ENCODE results near the gene PI4KB.
A peak's percentile ranks its signal among the peaks of the same experiment; 100 is the strongest.

The PI4KB gene

GRCh38 chr1:151311589-151312331 lies 15.5 kb downstream of the PI4KB start:
- Histone ChIP-seq H3K27ac (ENCODE audit: insufficient read depth in 1 of 2, low read depth in 1 of 2, low read length in 2 of 2, poor library complexity in 1 of 2, severe bottlenecking in 2 of 2) (peak overlapping the region in 1 of 2 experiments; percentile 56), H3K9me3 (ENCODE audit: control extremely low read depth in 1 of 5, control insufficient read depth in 4 of 5, insufficient read depth in 2 of 5, low read depth in 1 of 5, low read length in 4 of 5) (no peaks in the 10 kb centered on the region), H3K4me1 (ENCODE audit: control extremely low read depth in 1 of 4, control insufficient read depth in 4 of 4, insufficient read depth in 4 of 4, low read length in 3 of 4) (no peaks in the 10 kb centered on the region), H3K36me3 (ENCODE audit: control insufficient read depth in 4 of 4, insufficient read depth in 4 of 4, low read length in 3 of 4) (peaks cover 30 to 94% (median 79%) of the 10 kb centered on the region in 4 experiments), H3K4me3 (ENCODE audit: control insufficient read depth in 1 of 7, extremely low read depth in 1 of 7, insufficient read depth in 4 of 7, low read depth in 2 of 7, low read length in 6 of 7) (no peak overlapping the region), H3K27me3 (replicated peaks in 2 of 5; ENCODE audit: control insufficient read depth in 4 of 5, insufficient read depth in 5 of 5, low read length in 4 of 5) (no peaks in the 10 kb centered on the region)
- DNase-seq: peak in 2 of 3 donors; percentile 38 to 43
- CTCF ChIA-PET: interaction anchor here (1.2 to 41.8 kb wide), 6 partner anchors 7 to 108 kb away, joined by 3 to 644 read pairs (median 11); partner anchors contain the start of gene PI4KB
- POLR2A ChIA-PET: no interaction called here
- 100% methylated on average over 6 of the region's 7 CpGs for WGBS (ENCODE audit: insufficient coverage)

GRCh38 chr1:151311011-151311410 lies 16.2 kb downstream of the PI4KB start:
- Histone ChIP-seq H3K9me3 (ENCODE audit: control extremely low read depth in 1 of 5, control insufficient read depth in 4 of 5, insufficient read depth in 2 of 5, low read depth in 1 of 5, low read length in 4 of 5) (no peaks in the 10 kb centered on the region), H3K4me3 (ENCODE audit: control insufficient read depth in 1 of 7, extremely low read depth in 1 of 7, insufficient read depth in 4 of 7, low read depth in 2 of 7, low read length in 6 of 7) (no peak overlapping the region), H3K27ac (ENCODE audit: insufficient read depth in 1 of 2, low read depth in 1 of 2, low read length in 2 of 2, poor library complexity in 1 of 2, severe bottlenecking in 2 of 2) (no peak overlapping the region), H3K27me3 (replicated peaks in 2 of 5; ENCODE audit: control insufficient read depth in 4 of 5, insufficient read depth in 5 of 5, low read length in 4 of 5) (no peaks in the 10 kb centered on the region), H3K4me1 (ENCODE audit: control extremely low read depth in 1 of 4, control insufficient read depth in 4 of 4, insufficient read depth in 4 of 4, low read length in 3 of 4) (no peaks in the 10 kb centered on the region), H3K36me3 (ENCODE audit: control insufficient read depth in 4 of 4, insufficient read depth in 4 of 4, low read length in 3 of 4) (peaks cover 32 to 95% (median 79%) of the 10 kb centered on the region in 4 experiments)
- ChIA-PET CTCF (interaction anchor here (1.1 to 41.8 kb wide), 6 partner anchors 10 to 109 kb away, joined by 3 to 644 read pairs (median 10); partner anchors contain the start of gene PI4KB), POLR2A (interaction anchor here (0.6 to 1.2 kb wide), 3 partner anchors 10 to 28 kb away, joined by 3 read pairs; no protein-coding TSS in a partner anchor)
- 88% methylated on average over 4 of the region's 4 CpGs for WGBS (ENCODE audit: insufficient coverage)
- DNase-seq: no peak

GRCh38 chr1:151309811-151310323 lies 17.3 kb downstream of the PI4KB start:
- H3K4me1 ChIP-seq (ENCODE audit: control extremely low read depth in 1 of 4, control insufficient read depth in 4 of 4, insufficient read depth in 4 of 4, low read length in 3 of 4): no peaks in the 10 kb centered on the region
- no peaks in the 10 kb centered on the region for H3K27me3 ChIP-seq (replicated peaks in 2 of 5; ENCODE audit: control insufficient read depth in 4 of 5, insufficient read depth in 5 of 5, low read length in 4 of 5)
- WGBS (ENCODE audit: insufficient coverage): 96% methylated on average over 6 of the region's 7 CpGs
- ChIA-PET POLR2A (interaction anchor here (0.7 to 1.2 kb wide), 3 partner anchors 11 to 92 kb away, joined by 3 to 4 read pairs (median 3); no protein-coding TSS in a partner anchor), CTCF (interaction anchor here (1.1 to 41.8 kb wide), 4 partner anchors 9 to 22 kb away, joined by 3 to 644 read pairs (median 28); partner anchors contain the start of gene PI4KB)
- DNase-seq: no peak
- H3K27ac ChIP-seq (ENCODE audit: insufficient read depth in 1 of 2, low read depth in 1 of 2, low read length in 2 of 2, poor library complexity in 1 of 2, severe bottlenecking in 2 of 2): peak overlapping the region in 1 of 2 experiments; percentile 22
- no peaks in the 10 kb centered on the region for H3K9me3 ChIP-seq (ENCODE audit: control extremely low read depth in 1 of 5, control insufficient read depth in 4 of 5, insufficient read depth in 2 of 5, low read depth in 1 of 5, low read length in 4 of 5)
- H3K36me3 ChIP-seq (ENCODE audit: control insufficient read depth in 4 of 4, insufficient read depth in 4 of 4, low read length in 3 of 4): peaks cover 37 to 97% (median 81%) of the 10 kb centered on the region in 4 experiments
- no peak overlapping the region for H3K4me3 ChIP-seq (ENCODE audit: control insufficient read depth in 1 of 7, extremely low read depth in 1 of 7, insufficient read depth in 4 of 7, low read depth in 2 of 7, low read length in 6 of 7)

GRCh38 chr1:151294742-151295462 lies 32.3 kb downstream of the PI4KB start:
- CTCF ChIA-PET: interaction anchor here (1.2 to 41.8 kb wide), 6 partner anchors 11 to 107 kb away, joined by 3 to 644 read pairs (median 6); partner anchors contain the start of genes PI4KB and PSMB4
- H3K36me3 ChIP-seq (ENCODE audit: control insufficient read depth in 4 of 4, insufficient read depth in 4 of 4, low read length in 3 of 4): peaks cover 10 to 95% (median 76%) of the 10 kb centered on the region in 4 experiments
- no peak overlapping the region for H3K4me3 ChIP-seq (ENCODE audit: control insufficient read depth in 1 of 7, extremely low read depth in 1 of 7, insufficient read depth in 4 of 7, low read depth in 2 of 7, low read length in 6 of 7)
- POLR2A ChIA-PET: no interaction called here
- H3K27ac ChIP-seq (ENCODE audit: insufficient read depth in 1 of 2, low read depth in 1 of 2, low read length in 2 of 2, poor library complexity in 1 of 2, severe bottlenecking in 2 of 2): no peak overlapping the region
- no peaks in the 10 kb centered on the region for H3K27me3 ChIP-seq (replicated peaks in 2 of 5; ENCODE audit: control insufficient read depth in 4 of 5, insufficient read depth in 5 of 5, low read length in 4 of 5)
- no peaks in the 10 kb centered on the region for H3K9me3 ChIP-seq (ENCODE audit: control extremely low read depth in 1 of 5, control insufficient read depth in 4 of 5, insufficient read depth in 2 of 5, low read depth in 1 of 5, low read length in 4 of 5)
- no peaks in the 10 kb centered on the region for H3K4me1 ChIP-seq (ENCODE audit: control extremely low read depth in 1 of 4, control insufficient read depth in 4 of 4, insufficient read depth in 4 of 4, low read length in 3 of 4)
- no peak for DNase-seq
- 100% methylated on average over 1 of the region's 2 CpGs for WGBS (ENCODE audit: insufficient coverage)

- peaks cover 0 to 6% (median 0%) of the 10 kb centered on the region in 4 experiments for H3K4me1 ChIP-seq (ENCODE audit: control extremely low read depth in 1 of 4, control insufficient read depth in 4 of 4, insufficient read depth in 4 of 4, low read length in 3 of 4)
- no peak overlapping the region for H3K4me3 ChIP-seq (ENCODE audit: control insufficient read depth in 1 of 7, extremely low read depth in 1 of 7, insufficient read depth in 4 of 7, low read depth in 2 of 7, low read length in 6 of 7)
- POLR2A ChIA-PET: interaction anchor here (1.1 kb wide), 1 partner anchor 43 kb away, joined by 4 read pairs; no protein-coding TSS in a partner anchor
- DNase-seq: no peak
- peaks cover 6 to 95% (median 70%) of the 10 kb centered on the region in 4 experiments for H3K36me3 ChIP-seq (ENCODE audit: control insufficient read depth in 4 of 4, insufficient read depth in 4 of 4, low read length in 3 of 4)
- WGBS (ENCODE audit: insufficient coverage): 94% methylated on average over 4 of the region's 6 CpGs
- H3K9me3 ChIP-seq (ENCODE audit: control extremely low read depth in 1 of 5, control insufficient read depth in 4 of 5, insufficient read depth in 2 of 5, low read depth in 1 of 5, low read length in 4 of 5): no peaks in the 10 kb centered on the region
- CTCF ChIA-PET: interaction anchor here (1.0 to 41.8 kb wide), 8 partner anchors 8 to 92 kb away, joined by 3 to 644 read pairs (median 5); partner anchors contain the start of gene PI4KB
- H3K27ac ChIP-seq (ENCODE audit: insufficient read depth in 1 of 2, low read depth in 1 of 2, low read length in 2 of 2, poor library complexity in 1 of 2, severe bottlenecking in 2 of 2): no peak overlapping the region
- no peaks in the 10 kb centered on the region for H3K27me3 ChIP-seq (replicated peaks in 2 of 5; ENCODE audit: control insufficient read depth in 4 of 5, insufficient read depth in 5 of 5, low read length in 4 of 5)
Observed at GRCh38 chr1:151293093-151293492, 34.1 kb downstream of the PI4KB start.

GRCh38 chr1:151292207-151293030 lies 34.8 kb downstream of the PI4KB start:
- ChIA-PET POLR2A (interaction anchor here (0.6 to 1.1 kb wide), 2 partner anchors 44 to 105 kb away, joined by 3 to 4 read pairs; no protein-coding TSS in a partner anchor), CTCF (interaction anchor here (0.6 to 41.8 kb wide), 9 partner anchors 9 to 783 kb away, joined by 3 to 644 read pairs (median 5); partner anchors contain the start of gene PI4KB)
- Histone ChIP-seq H3K27ac (ENCODE audit: insufficient read depth in 1 of 2, low read depth in 1 of 2, low read length in 2 of 2, poor library complexity in 1 of 2, severe bottlenecking in 2 of 2) (peak overlapping the region in 1 of 2 experiments; percentile 43), H3K4me3 (ENCODE audit: control insufficient read depth in 1 of 7, extremely low read depth in 1 of 7, insufficient read depth in 4 of 7, low read depth in 2 of 7, low read length in 6 of 7) (no peak overlapping the region), H3K9me3 (ENCODE audit: control extremely low read depth in 1 of 5, control insufficient read depth in 4 of 5, insufficient read depth in 2 of 5, low read depth in 1 of 5, low read length in 4 of 5) (no peaks in the 10 kb centered on the region), H3K4me1 (ENCODE audit: control extremely low read depth in 1 of 4, control insufficient read depth in 4 of 4, insufficient read depth in 4 of 4, low read length in 3 of 4) (peaks cover 0 to 6% (median 0%) of the 10 kb centered on the region in 4 experiments), H3K36me3 (ENCODE audit: control insufficient read depth in 4 of 4, insufficient read depth in 4 of 4, low read length in 3 of 4) (peaks cover 7 to 95% (median 73%) of the 10 kb centered on the region in 4 experiments), H3K27me3 (replicated peaks in 2 of 5; ENCODE audit: control insufficient read depth in 4 of 5, insufficient read depth in 5 of 5, low read length in 4 of 5) (no peaks in the 10 kb centered on the region)
- WGBS (ENCODE audit: insufficient coverage): 91% methylated on average over 4 of the region's 13 CpGs
- DNase-seq: peak; percentile 31 to 80 (median 56)
